ENCODE results near the gene SLC6A5. TPM values are rescaled to one million over a fixed set of nuclear protein-coding genes. Genes with fewer than 3 reads are reported as not detected.
A peak's percentile ranks its signal among the peaks of the same experiment; 100 is the strongest.

The SLC6A5 gene
- total RNA-seq, 1 donor from 2014 or later: not detected

DNA sequence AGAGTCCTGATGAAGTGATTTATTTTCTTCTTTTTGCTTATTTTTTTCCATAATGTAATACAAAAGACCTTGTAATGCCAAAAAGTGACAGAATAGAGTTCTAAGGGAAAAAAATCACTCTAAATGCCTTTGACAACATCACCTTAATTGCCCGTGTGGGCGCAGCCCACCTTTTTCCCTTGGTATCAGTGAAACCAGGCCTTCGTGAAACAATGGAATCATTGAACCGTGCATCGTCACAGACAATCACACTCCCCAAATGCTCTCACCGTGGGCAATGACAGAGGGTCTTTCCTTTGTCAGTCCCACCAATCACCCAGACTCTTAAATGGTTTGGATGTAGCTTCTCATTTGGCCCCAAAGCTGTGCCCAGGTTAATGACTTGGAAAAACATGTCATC lies 9.6 kb upstream of the SLC6A5 start:
- H3K4me3 ChIP-seq (ENCODE audit: low read depth, low read length): no peak overlapping the region
- no peak for DNase-seq (ENCODE audit: low read depth)
- TF ChIP-seq, protein P1, sequence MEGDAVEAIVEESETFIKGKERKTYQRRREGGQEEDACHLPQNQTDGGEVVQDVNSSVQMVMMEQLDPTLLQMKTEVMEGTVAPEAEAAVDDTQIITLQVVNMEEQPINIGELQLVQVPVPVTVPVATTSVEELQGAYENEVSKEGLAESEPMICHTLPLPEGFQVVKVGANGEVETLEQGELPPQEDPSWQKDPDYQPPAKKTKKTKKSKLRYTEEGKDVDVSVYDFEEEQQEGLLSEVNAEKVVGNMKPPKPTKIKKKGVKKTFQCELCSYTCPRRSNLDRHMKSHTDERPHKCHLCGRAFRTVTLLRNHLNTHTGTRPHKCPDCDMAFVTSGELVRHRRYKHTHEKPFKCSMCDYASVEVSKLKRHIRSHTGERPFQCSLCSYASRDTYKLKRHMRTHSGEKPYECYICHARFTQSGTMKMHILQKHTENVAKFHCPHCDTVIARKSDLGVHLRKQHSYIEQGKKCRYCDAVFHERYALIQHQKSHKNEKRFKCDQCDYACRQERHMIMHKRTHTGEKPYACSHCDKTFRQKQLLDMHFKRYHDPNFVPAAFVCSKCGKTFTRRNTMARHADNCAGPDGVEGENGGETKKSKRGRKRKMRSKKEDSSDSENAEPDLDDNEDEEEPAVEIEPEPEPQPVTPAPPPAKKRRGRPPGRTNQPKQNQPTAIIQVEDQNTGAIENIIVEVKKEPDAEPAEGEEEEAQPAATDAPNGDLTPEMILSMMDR (conservative IDR thresholded peaks at IDR 0.05; ENCODE audit: low read depth, low read length): no peak

DNA sequence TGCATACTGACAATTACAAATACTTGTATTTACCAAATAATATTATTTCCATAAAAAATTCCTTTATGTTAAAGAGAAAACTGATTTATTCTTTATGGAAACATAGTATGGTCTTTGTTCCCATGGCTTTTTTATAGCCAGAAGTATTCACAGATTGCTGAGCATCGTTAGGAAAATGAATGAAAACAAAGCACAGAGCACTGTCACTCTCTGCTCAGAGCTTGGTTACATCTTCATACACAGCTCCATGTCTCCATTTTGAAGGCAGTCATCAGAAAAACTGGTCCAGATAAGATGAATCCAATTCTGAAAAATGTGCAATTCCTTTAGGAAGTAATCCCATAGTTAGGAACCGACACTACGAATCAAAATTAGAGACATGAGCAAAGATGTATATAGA lies 9.0 kb upstream of the SLC6A5 start:
- TF ChIP-seq, protein P1 (conservative IDR thresholded peaks at IDR 0.05; ENCODE audit: low read depth, low read length): no peak
- DNase-seq (ENCODE audit: low read depth): no peak
- H3K4me3 ChIP-seq (ENCODE audit: low read depth, low read length): no peak overlapping the region

DNA sequence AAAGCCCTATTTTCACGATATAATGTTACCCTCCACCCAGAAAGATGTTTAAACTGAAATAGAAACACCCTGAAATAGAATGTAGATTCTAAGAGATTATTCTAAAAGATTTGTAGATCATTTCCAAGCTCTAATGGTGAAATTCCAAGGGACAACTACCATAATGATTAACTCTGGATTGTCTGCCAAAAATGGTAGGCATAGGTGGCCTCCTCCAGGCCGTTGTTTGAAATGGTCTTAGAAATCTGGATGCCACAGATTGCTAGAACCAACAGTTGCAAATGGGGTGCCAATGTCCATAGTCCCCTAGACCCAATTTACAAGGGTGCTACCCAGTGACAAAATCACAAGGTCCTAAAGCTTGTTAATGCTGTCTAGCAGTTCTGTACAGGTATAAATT lies 6.7 kb upstream of the SLC6A5 start:
- H3K4me3 ChIP-seq (ENCODE audit: low read depth, low read length): no peak overlapping the region
- TF ChIP-seq, protein P1 (conservative IDR thresholded peaks at IDR 0.05; ENCODE audit: low read depth, low read length): peak; percentile 16
- DNase-seq (ENCODE audit: low read depth): no peak

DNA sequence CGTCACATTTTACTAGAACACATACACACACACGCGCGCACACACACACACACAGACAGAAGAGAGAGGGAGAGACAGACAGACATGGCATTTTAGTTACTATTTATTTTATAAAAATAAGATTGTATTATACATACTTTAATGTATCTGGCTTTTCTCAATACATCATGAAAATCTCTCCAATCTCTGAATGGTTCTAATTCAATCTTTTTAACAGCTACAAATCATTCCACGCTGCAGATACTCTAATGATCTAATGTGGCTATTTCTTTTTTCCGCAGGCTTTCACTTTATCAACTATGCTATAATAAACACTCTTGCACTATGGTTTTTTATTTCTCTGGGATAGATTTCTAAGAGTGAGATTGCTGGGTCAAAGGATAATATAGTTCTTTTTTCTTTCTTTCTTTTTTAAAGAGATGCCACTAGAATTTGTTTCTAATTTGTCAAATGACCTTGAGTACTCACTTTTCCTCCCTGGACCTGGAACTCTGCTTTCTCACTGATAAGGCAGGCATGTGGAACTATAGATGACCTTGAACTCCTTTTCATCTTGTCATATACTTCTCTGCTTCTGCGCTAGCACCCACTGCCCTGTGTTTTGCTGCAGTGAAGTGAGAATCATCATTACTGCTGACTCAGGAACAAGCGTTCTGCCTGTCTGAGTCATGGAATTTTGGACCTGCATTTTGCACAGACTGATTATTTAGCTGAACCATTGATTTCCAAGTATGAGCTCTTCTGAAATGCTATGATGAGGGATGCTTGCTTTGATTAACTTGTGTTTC lies 4.9 kb upstream of the SLC6A5 start:
- no peak overlapping the region for H3K4me3 ChIP-seq (ENCODE audit: low read depth, low read length)
- no peak for DNase-seq (ENCODE audit: low read depth)
- TF ChIP-seq, protein P1 (conservative IDR thresholded peaks at IDR 0.05; ENCODE audit: low read depth, low read length): no peak

DNA sequence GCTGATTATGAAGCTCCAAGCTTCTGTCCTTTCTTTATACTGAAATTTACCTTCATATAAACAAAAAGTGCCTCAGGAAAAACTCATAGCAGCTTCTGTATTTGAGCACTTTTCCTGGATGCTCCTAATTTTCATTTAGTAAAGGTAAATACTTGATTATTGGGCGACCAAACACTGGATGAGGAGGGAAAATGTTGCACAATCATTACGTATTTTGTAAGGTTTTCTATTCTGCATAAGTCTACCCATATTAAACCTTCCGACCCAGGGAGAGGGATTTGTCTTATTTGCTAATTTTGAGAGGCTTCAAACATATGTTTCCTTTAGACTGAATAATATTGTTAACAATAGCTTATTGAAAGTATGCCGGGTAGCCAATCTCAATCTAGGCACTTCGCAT lies 4.3 kb upstream of the SLC6A5 start:
- no peak overlapping the region for H3K4me3 ChIP-seq (ENCODE audit: low read depth, low read length)
- no peak for DNase-seq (ENCODE audit: low read depth)
- TF ChIP-seq, protein P1 (conservative IDR thresholded peaks at IDR 0.05; ENCODE audit: low read depth, low read length): no peak

DNA sequence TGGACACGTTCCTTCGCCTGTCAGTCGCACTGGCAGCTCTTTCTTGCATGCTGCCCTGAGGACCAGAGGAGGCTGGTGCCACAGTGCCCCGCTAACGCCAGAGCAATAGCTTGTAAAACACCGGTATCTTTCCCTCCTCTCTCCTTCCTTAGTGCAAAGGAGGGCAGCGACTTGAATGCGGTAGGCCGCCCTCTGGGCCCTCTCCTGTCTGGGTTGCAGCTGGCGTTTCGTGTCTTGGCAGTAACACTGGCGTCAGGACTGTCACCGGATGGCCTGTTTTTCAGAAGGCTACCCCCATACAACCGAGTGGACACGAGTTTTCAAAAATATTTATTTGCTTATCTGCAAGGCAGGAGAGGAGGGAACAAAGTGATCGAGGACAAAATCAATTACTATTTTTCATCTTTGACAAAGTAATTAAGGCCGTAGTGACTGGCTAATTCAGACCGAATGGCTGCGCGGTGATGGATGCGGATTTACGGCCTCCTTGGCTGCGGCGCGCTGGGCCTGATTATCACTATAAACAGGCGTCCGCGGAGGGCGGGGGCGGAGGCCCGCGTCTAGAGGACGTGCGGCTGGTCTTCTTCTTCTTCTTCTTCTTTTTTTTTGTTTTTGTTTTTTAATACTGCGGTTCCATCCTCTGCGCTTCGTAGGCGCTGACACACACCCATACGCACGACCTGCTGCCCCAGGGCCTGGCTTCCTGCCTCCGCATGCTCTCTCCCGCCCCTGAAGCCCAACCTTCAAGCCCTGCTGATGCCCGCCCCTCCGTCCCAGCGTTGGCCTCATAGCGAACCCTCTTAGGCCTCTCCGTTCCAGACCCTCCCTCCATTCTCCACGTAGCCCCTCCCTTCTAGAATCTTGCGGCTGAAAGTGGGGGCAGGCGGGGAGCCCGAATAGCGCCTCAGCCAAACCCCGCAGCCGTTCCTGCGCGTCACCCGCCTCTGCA lies 2.9 kb upstream of the SLC6A5 start:
- H3K4me3 ChIP-seq (ENCODE audit: low read depth, low read length): no peak overlapping the region
- no peak for DNase-seq (ENCODE audit: low read depth)
- TF ChIP-seq, protein P1 (conservative IDR thresholded peaks at IDR 0.05; ENCODE audit: low read depth, low read length): no peak

Data from epithelial cell of proximal tubule (primary cell).